GM23338 (cell line): ENCODE results near the gene TMEM223. TPM values are rescaled to one million over a fixed set of nuclear protein-coding genes. Genes with fewer than 3 reads are reported as not detected.

Experiments
- ATAC-seq: fragments of 200-7000 bp; cut with Tn5 transposase; 3 replicates; pipeline ENCODE4 v1.9.1; 2020
- DNase-seq: peaks from one replicate; pipeline ENCODE4 v3.0.0-alpha.2; 2015; ENCODE audit warnings: low spot score
- H2AFZ ChIP-seq: fragments of 200-600 bp; sonication (generic); 2 replicates; pipeline ENCODE4 v1.8.0; 2016; ENCODE audit warnings: antibody characterized with exemption, mild to moderate bottlenecking, moderate library complexity
- H3F3A ChIP-seq: fragments of 200-600 bp; sonication (generic); replicated peaks from 2 replicates; pipeline ENCODE4 v1.8.0; 2017; ENCODE audit warnings: antibody characterized with exemption, mixed run types, low read depth
- H3K27ac ChIP-seq: fragments of 200-600 bp; sonication (generic); 2 replicates; pipeline ENCODE4 v1.6.1; 2016; ENCODE audit warnings: low read depth
- H3K27me3 ChIP-seq: fragments of 200-600 bp; sonication (generic); 2 replicates; pipeline ENCODE4 v1.8.0; 2016; ENCODE audit warnings: mild to moderate bottlenecking, mixed run types, moderate library complexity; ENCODE audit not compliant: insufficient read depth
- H3K36me3 ChIP-seq: fragments of 200-600 bp; sonication (generic); 2 replicates; pipeline ENCODE4 v1.8.0; 2016; ENCODE audit warnings: mild to moderate bottlenecking; ENCODE audit not compliant: insufficient read depth
- H3K4me1 ChIP-seq: fragments of 200-600 bp; sonication (generic); 2 replicates; pipeline ENCODE4 v1.8.0; 2016; ENCODE audit warnings: mild to moderate bottlenecking, moderate library complexity; ENCODE audit not compliant: insufficient read depth
- H3K4me2 ChIP-seq: fragments of 200-600 bp; sonication (generic); 2 replicates; pipeline ENCODE4 v1.7.1; 2017; ENCODE audit warnings: mixed run types
- H3K4me3 ChIP-seq: fragments of 200-600 bp; sonication (generic); 2 replicates; pipeline ENCODE4 v1.6.1; 2016; ENCODE audit warnings: mixed run types
- H3K79me2 ChIP-seq: fragments of 200-600 bp; sonication (generic); replicated peaks from 2 replicates; pipeline ENCODE4 v1.8.0; 2017; ENCODE audit warnings: mild to moderate bottlenecking; ENCODE audit not compliant: insufficient read depth
- H3K9me2 ChIP-seq: fragments of 200-600 bp; sonication (generic); 2 replicates; pipeline ENCODE4 v1.8.0; 2017; ENCODE audit not compliant: insufficient read depth
- H4K20me1 ChIP-seq: fragments of 200-600 bp; sonication (generic); replicated peaks from 2 replicates; pipeline ENCODE4 v1.8.0; 2017; ENCODE audit warnings: mild to moderate bottlenecking; ENCODE audit not compliant: insufficient read depth
- H3K27ac Mint-ChIP-seq: 2 replicates; pipeline ENCODE4 v1.8.0; 2020; ENCODE audit warnings: inconsistent platforms, mild to moderate bottlenecking, moderate library complexity, mixed read lengths
- H3K27me3 Mint-ChIP-seq: 3 replicates; pipeline ENCODE4 v1.8.0; 2022; ENCODE audit warnings: low read depth, mild to moderate bottlenecking, moderate library complexity, mixed read lengths, inconsistent platforms; ENCODE audit not compliant: insufficient read depth, poor library complexity
- H3K36me3 Mint-ChIP-seq: 3 replicates; pipeline ENCODE4 v1.8.0; 2021; ENCODE audit warnings: low read depth, mild to moderate bottlenecking, inconsistent platforms, moderate library complexity, mixed read lengths
- H3K4me1 Mint-ChIP-seq: 3 replicates; pipeline ENCODE4 v1.8.0; 2020; ENCODE audit warnings: mild to moderate bottlenecking, inconsistent platforms, mixed read lengths
- H3K4me3 Mint-ChIP-seq: 3 replicates; pipeline ENCODE4 v1.8.0; 2021; ENCODE audit warnings: moderate library complexity, mild to moderate bottlenecking, inconsistent platforms, mixed read lengths
- H3K9me3 Mint-ChIP-seq: 3 replicates; pipeline ENCODE4 v1.8.0; 2020; ENCODE audit warnings: moderate library complexity, mild to moderate bottlenecking, inconsistent platforms, mixed read lengths
- CREB1 ChIP-seq: fragments of 250-450 bp; sonication (Bioruptor Pico); IDR thresholded peaks from 2 replicates; pipeline ENCODE4 v1.5.0; 2020; ENCODE audit warnings: low read depth, mild to moderate bottlenecking, moderate library complexity
- CTCF ChIP-seq, 2 experiments: fragments of 200-600 bp in 1 of 2; sonication (generic) in 1 of 2; conservative IDR thresholded peaks; 2 replicates each; pipeline versions ENCODE4 v1.5.1 to v1.6.1; 2016 to 2017; ENCODE audit warnings: antibody characterized with exemption in 2 of 2, low read depth in 2 of 2, mild to moderate bottlenecking in 2 of 2, moderate library complexity in 1 of 2
- NANOG ChIP-seq: IDR thresholded peaks from 2 replicates; pipeline ENCODE4 v1.6.1; 2016; ENCODE audit warnings: antibody characterized with exemption, borderline replicate concordance
- ZNF331 ChIP-seq: fragments of 250-450 bp; sonication (Bioruptor Pico); IDR thresholded peaks from 2 replicates; pipeline ENCODE4 v1.5.0; 2020; ENCODE audit warnings: low read depth, mild to moderate bottlenecking, moderate library complexity
- ZNF462 ChIP-seq: fragments of 250-450 bp; sonication (Bioruptor Pico); IDR thresholded peaks from 2 replicates; pipeline ENCODE4 v1.5.0; 2020; ENCODE audit warnings: mild to moderate bottlenecking, moderate library complexity
- polyA plus RNA-seq: library from polyadenylated mRNA; unstranded; fragments of >200 nt; fragmentation: Nextera tagmentation; extraction: Ambion mirVana; gene quantifications from 2 replicates; pipeline ENCODE4 v1.2.1, GENCODE V29; 2016
- total RNA-seq: library from RNA; depleted of rRNA; stranded (reverse); fragments of >200 nt; shearing (Covaris generic); gene quantifications from 2 replicates; pipeline ENCODE4 v1.2.3, GENCODE V29; 2014

Gene TMEM223
- total and polyA plus RNA-seq, 2 experiments from 2014 or later, result 46.1 to 59.6 TPM

- TF ChIP-seq ZNF462 (CRISPR knock-in tag), result no peak
- no peak for TF ChIP-seq ZNF331 (CRISPR knock-in tag)
- no peak for TF ChIP-seq CREB1 (CRISPR knock-in tag)
- TF ChIP-seq CTCF (conservative IDR thresholded peaks at IDR 0.05; ENCODE audit: low read depth in 2 of 2), result no peak
- no peak for TF ChIP-seq NANOG
These were observed 4.5 kb upstream of the TMEM223 start (continued) for GRCh38 chr11:62796281-62796680.

- Histone ChIP-seq H3K9me2 (no peaks in the 10 kb centered on the region), H2AFZ (no peak overlapping the region), H3F3A (peaks cover 47% of the 10 kb centered on the region), H3K27me3 (no peaks in the 10 kb centered on the region), H3K4me2 (no peak overlapping the region), H3K4me3 (no peak overlapping the region), H3K79me2 (peaks cover 23% of the 10 kb centered on the region), H3K36me3 (peaks cover 64% of the 10 kb centered on the region), H3K27ac (0 out of 2 replicates have a peak overlapping the region, but pooled peaks have one; percentile 26), H3K4me1 (peaks cover 7% of the 10 kb centered on the region; the same call in 1 of the 2 replicates), H4K20me1 (peaks cover 3% of the 10 kb centered on the region)
- H3K27ac Mint-ChIP-seq, result no peak overlapping the region
- no peak for TF ChIP-seq CREB1 (CRISPR knock-in tag)
- TF ChIP-seq ZNF331 (CRISPR knock-in tag), result no peak
- no peak for TF ChIP-seq ZNF462 (CRISPR knock-in tag)
- peaks cover 19% of the 10 kb centered on the region for H3K4me1 Mint-ChIP-seq
- H3K4me3 Mint-ChIP-seq, result no peak overlapping the region
- DNase-seq, result no peak
- peaks cover 19% of the 10 kb centered on the region for H3K27me3 Mint-ChIP-seq
- H3K9me3 Mint-ChIP-seq, result no peaks in the 10 kb centered on the region
- no peak for ATAC-seq
- peaks cover 91% of the 10 kb centered on the region for H3K36me3 Mint-ChIP-seq
These were observed 2.5 kb upstream of the TMEM223 start for GRCh38 chr11:62794201-62794775.
